ENCODE data around the gene NTN3.

The NTN3 gene

GRCh38 chr16:2513405-2514332, 42.6 kb downstream of the NTN3 start, which contains the start of gene ATP6V0C:
Gene ATP6V0C (plus strand): TSS chr16:2513952. CDS start chr16:2514104, 152 bp downstream.
- DNase-seq (ENCODE audit: low read depth in 4 of 4, low spot score in 1 of 4) = peak; percentile 75 to 88 (median 83)

- peak in 1 of 4 experiments; percentile 17 for DNase-seq (ENCODE audit: low read depth in 4 of 4, low spot score in 1 of 4)
These were observed 43.5 kb downstream of the NTN3 start for GRCh38 chr16:2514333-2515179.

GRCh38 chr16:2515180-2515851, 44.2 kb downstream of the NTN3 start:
- DNase-seq (ENCODE audit: low read depth in 4 of 4, low spot score in 1 of 4) = no peak

- no peak for DNase-seq (ENCODE audit: low read depth in 4 of 4, low spot score in 1 of 4)
These were observed 45.5 kb downstream of the NTN3 start for GRCh38 chr16:2516391-2517240.

GRCh38 chr16:2517954-2518605, 47.0 kb downstream of the NTN3 start:
- no peak for DNase-seq (ENCODE audit: low read depth in 4 of 4, low spot score in 1 of 4)

GRCh38 chr16:2518823-2519710, 48.0 kb downstream of the NTN3 start:
- DNase-seq (ENCODE audit: low read depth in 4 of 4, low spot score in 1 of 4) = no peak

GRCh38 chr16:2519711-2520080, 48.6 kb downstream of the NTN3 start:
- no peak for DNase-seq (ENCODE audit: low read depth in 4 of 4, low spot score in 1 of 4)

- DNase-seq (ENCODE audit: low read depth in 4 of 4, low spot score in 1 of 4) = peak; percentile 83 to 86 (median 86)
These were observed 49.1 kb downstream of the NTN3 start, which contains the start of gene AMDHD2 for GRCh38 chr16:2520097-2520783. Gene AMDHD2 (plus strand): TSS chr16:2520371. CDS start chr16:2520459, 88 bp downstream.

- peak in 1 of 4 experiments; percentile 33 for DNase-seq (ENCODE audit: low read depth in 4 of 4, low spot score in 1 of 4)
These were observed 49.9 kb downstream of the NTN3 start for GRCh38 chr16:2520784-2521531.

Measured in stimulated activated CD4-positive, alpha-beta T cell treated with anti-CD3 and anti-CD28 coated beads, Interleukin-1b, Interleukin-23, amount 100 ng/mL, for 24 hours (primary cell).